Activated CD8-positive, alpha-beta memory T cell treated with anti-CD3 and anti-CD28 coated beads for 4 hours (primary cell): ENCODE data around the gene ZIC4.

Experiments
- DNase-seq, 2 donors: peaks; one replicate each; pipeline ENCODE4 v3.0.0-alpha.2; 2020; ENCODE audit warnings: low read depth in 2 of 2

Gene ZIC4

GRCh38 chr3:147405231-147406027 lies 914 bp downstream of the ZIC4 start:
- DNase-seq, result no peak

- no peak for DNase-seq
These were observed 1.5 kb downstream of the ZIC4 start for GRCh38 chr3:147404800-147405230.

- no peak for DNase-seq
These were observed 2.1 kb downstream of the ZIC4 start for GRCh38 chr3:147404000-147404799.

GRCh38 chr3:147403511-147403910 lies 2.8 kb downstream of the ZIC4 start:
- DNase-seq, result no peak

- DNase-seq, result no peak
These were observed 4.2 kb downstream of the ZIC4 start for GRCh38 chr3:147402159-147402558.

- no peak for DNase-seq
These were observed 4.9 kb downstream of the ZIC4 start for GRCh38 chr3:147401421-147401820.

- no peak for DNase-seq
These were observed 5.3 kb downstream of the ZIC4 start for GRCh38 chr3:147400999-147401398.

GRCh38 chr3:147400111-147400510 lies 6.2 kb downstream of the ZIC4 start:
- no peak for DNase-seq

- DNase-seq, result no peak
These were observed 7.4 kb downstream of the ZIC4 start for GRCh38 chr3:147398813-147399534.

GRCh38 chr3:147397875-147398812 lies 8.2 kb downstream of the ZIC4 start:
- no peak for DNase-seq

- DNase-seq, result no peak
These were observed 9.0 kb downstream of the ZIC4 start for GRCh38 chr3:147397155-147397874.

GRCh38 chr3:147396712-147397046 lies 9.7 kb downstream of the ZIC4 start:
- DNase-seq, result no peak

- no peak for DNase-seq
These were observed 10.2 kb downstream of the ZIC4 start for GRCh38 chr3:147395899-147396711.

- no peak for DNase-seq
These were observed 11.5 kb downstream of the ZIC4 start for GRCh38 chr3:147394884-147395225.

GRCh38 chr3:147393943-147394883 lies 12.1 kb downstream of the ZIC4 start:
- DNase-seq, result no peak

GRCh38 chr3:147393261-147393942 lies 12.9 kb downstream of the ZIC4 start:
- DNase-seq, result no peak

GRCh38 chr3:147392625-147392946 lies 13.8 kb downstream of the ZIC4 start:
- DNase-seq, result no peak
